Lower lobe of right lung (tissue), 2 donors: ENCODE results near the gene TOMM34. TPM values are rescaled to one million over a fixed set of nuclear protein-coding genes. Genes with fewer than 3 reads are reported as not detected.

Source experiments
- ATAC-seq, 2 donors: fragments of 200-7000 bp; cut with Tn5 transposase; one replicate each; pipeline ENCODE4 v1.9.1; 2020 to 2022; ENCODE audit warnings: mild to moderate bottlenecking in 2 of 2, moderate library complexity in 2 of 2
- DNase-seq: peaks from one replicate; pipeline ENCODE4 v3.0.0-alpha.2; 2020
- H3K27ac ChIP-seq: fragments of 200-600 bp; one replicate; pipeline ENCODE4 v1.8.0; 2022
- H3K27me3 ChIP-seq: fragments of 200-600 bp; one replicate; pipeline ENCODE4 v1.8.0; 2022; ENCODE audit warnings: low read depth
- H3K36me3 ChIP-seq: fragments of 200-600 bp; one replicate; pipeline ENCODE4 v1.8.0; 2022; ENCODE audit warnings: mild to moderate bottlenecking
- H3K4me1 ChIP-seq: fragments of 200-600 bp; one replicate; pipeline ENCODE4 v1.8.0; 2022
- H3K4me3 ChIP-seq: fragments of 200-600 bp; one replicate; pipeline ENCODE4 v1.8.0; 2022; ENCODE audit warnings: mild to moderate bottlenecking
- H3K9me3 ChIP-seq: fragments of 200-600 bp; one replicate; pipeline ENCODE4 v1.8.0; 2022
- intact Hi-C: fragments of 100-400 bp; cut with DNase I; formaldehyde crosslinking; loops from one replicate; pipeline ENCODE4 v1.11.0; 2022
- total RNA-seq: library from RNA; stranded (reverse); fragmentation: NEBNext Ultra II Directional; extraction: Animal tissue kit (Norgen Biotek cat#: 25700); gene quantifications from one replicate; pipeline ENCODE4 v1.2.1, GENCODE V29; 2021
- TF ChIP-seq, protein P1 (sequence below): fragments of 200-600 bp; IDR thresholded peaks from one replicate; pipeline ENCODE4 v1.8.0; 2022; ENCODE audit warnings: antibody characterized with exemption, mild to moderate bottlenecking
- donor health status: DM: no; HTN: yes; CAD: no; lungs with severe emphysema.

Gene TOMM34
- total RNA-seq, 1 donor from 2014 or later, result 12.8 TPM

GRCh38 chr20:44942264-44942973 lies 17.8 kb downstream of the TOMM34 start:
- H3K36me3 ChIP-seq, result peaks cover 84% of the 10 kb centered on the region
- H3K27ac ChIP-seq, result no peak overlapping the region
- ATAC-seq, result no peak
- intact Hi-C loops, result no loop called here
- H3K9me3 ChIP-seq, result no peaks in the 10 kb centered on the region
- no peaks in the 10 kb centered on the region for H3K27me3 ChIP-seq
- TF ChIP-seq, protein P1, sequence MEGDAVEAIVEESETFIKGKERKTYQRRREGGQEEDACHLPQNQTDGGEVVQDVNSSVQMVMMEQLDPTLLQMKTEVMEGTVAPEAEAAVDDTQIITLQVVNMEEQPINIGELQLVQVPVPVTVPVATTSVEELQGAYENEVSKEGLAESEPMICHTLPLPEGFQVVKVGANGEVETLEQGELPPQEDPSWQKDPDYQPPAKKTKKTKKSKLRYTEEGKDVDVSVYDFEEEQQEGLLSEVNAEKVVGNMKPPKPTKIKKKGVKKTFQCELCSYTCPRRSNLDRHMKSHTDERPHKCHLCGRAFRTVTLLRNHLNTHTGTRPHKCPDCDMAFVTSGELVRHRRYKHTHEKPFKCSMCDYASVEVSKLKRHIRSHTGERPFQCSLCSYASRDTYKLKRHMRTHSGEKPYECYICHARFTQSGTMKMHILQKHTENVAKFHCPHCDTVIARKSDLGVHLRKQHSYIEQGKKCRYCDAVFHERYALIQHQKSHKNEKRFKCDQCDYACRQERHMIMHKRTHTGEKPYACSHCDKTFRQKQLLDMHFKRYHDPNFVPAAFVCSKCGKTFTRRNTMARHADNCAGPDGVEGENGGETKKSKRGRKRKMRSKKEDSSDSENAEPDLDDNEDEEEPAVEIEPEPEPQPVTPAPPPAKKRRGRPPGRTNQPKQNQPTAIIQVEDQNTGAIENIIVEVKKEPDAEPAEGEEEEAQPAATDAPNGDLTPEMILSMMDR, result no peak
- no peak overlapping the region for H3K4me3 ChIP-seq
- no peaks in the 10 kb centered on the region for H3K4me1 ChIP-seq
- DNase-seq, result no peak

GRCh38 chr20:44941120-44941691 lies 19.0 kb downstream of the TOMM34 start:
- TF ChIP-seq, protein P1, result no peak
- DNase-seq (no peak), ATAC-seq (no peak)
- Histone ChIP-seq H3K27ac (no peak overlapping the region), H3K4me1 (no peaks in the 10 kb centered on the region), H3K9me3 (no peaks in the 10 kb centered on the region), H3K36me3 (peaks cover 84% of the 10 kb centered on the region), H3K4me3 (no peak overlapping the region), H3K27me3 (no peaks in the 10 kb centered on the region)
- intact Hi-C loops, result no loop called here

- Histone ChIP-seq H3K4me1 (no peaks in the 10 kb centered on the region), H3K27ac (no peak overlapping the region), H3K36me3 (peaks cover 79% of the 10 kb centered on the region), H3K9me3 (no peaks in the 10 kb centered on the region), H3K27me3 (no peaks in the 10 kb centered on the region), H3K4me3 (no peak overlapping the region)
- TF ChIP-seq, protein P1, result no peak
- DNase-seq, result no peak
- intact Hi-C loops, result no loop called here
- ATAC-seq, result no peak
Observed at GRCh38 chr20:44938637-44939036, 21.6 kb downstream of the TOMM34 start.

- no peaks in the 10 kb centered on the region for H3K9me3 ChIP-seq
- no peak overlapping the region for H3K27ac ChIP-seq
- TF ChIP-seq, protein P1, result no peak
- no peaks in the 10 kb centered on the region for H3K4me1 ChIP-seq
- H3K36me3 ChIP-seq, result peaks cover 64% of the 10 kb centered on the region
- H3K27me3 ChIP-seq, result no peaks in the 10 kb centered on the region
- intact Hi-C loops, result no loop called here
- DNase-seq, result no peak
- H3K4me3 ChIP-seq, result no peak overlapping the region
- no peak for ATAC-seq
Observed at GRCh38 chr20:44936510-44936909, 23.7 kb downstream of the TOMM34 start.

DNA sequence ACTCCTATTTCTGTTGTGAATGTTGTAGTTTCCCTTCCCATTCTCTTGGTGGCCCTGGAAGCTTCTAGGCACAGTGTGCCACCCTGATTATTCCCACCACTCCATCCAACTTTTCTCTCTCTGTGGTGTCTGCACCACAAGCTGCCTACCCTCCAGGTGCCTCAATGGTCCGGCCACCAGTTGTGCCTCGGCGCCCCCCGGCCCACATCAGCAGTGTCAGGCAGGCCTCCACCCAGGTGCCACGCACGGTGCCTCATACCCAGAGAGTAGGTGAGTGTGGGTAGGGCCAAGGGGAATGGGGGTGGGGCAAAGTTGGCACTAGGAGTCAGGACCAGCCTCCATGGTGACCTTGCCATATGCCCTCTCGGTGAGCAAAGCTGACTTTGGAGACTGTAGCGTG lies 27.3 kb downstream of the TOMM34 start:
- Histone ChIP-seq H3K4me1 (no peaks in the 10 kb centered on the region), H3K4me3 (no peak overlapping the region), H3K27ac (no peak overlapping the region), H3K36me3 (peaks cover 52% of the 10 kb centered on the region), H3K9me3 (no peaks in the 10 kb centered on the region), H3K27me3 (no peaks in the 10 kb centered on the region)
- intact Hi-C loops, result no loop called here
- DNase-seq (no peak), ATAC-seq (no peak)
- TF ChIP-seq, protein P1, result no peak
